Gastrocnemius medialis (tissue), 4 donors: Measurements from ENCODE around the gene NDUFA12. TPM values are rescaled to one million over a fixed set of nuclear protein-coding genes. Genes with fewer than 3 reads are reported as not detected.

Experiments used
- ATAC-seq, 2 donors: fragments of 150-250 bp; one replicate each; pipeline ENCODE4 v1.9.1; 2016
- DNase-seq, 2 donors: peaks; one replicate each; pipeline ENCODE4 v3.0.0-alpha.2; 2019
- H3K27ac ChIP-seq, 4 donors: fragments of 200-600 bp; sonication (generic); 1 replicate in 1 of 4; 2 replicates in 3 of 4; pipeline ENCODE4 v1.5.1; 2016 to 2018; ENCODE audit warnings: mild to moderate bottlenecking in 2 of 4, moderate library complexity in 1 of 4
- H3K27me3 ChIP-seq, 3 donors: fragments of 200-600 bp; sonication (generic) in 2 of 3; 1 replicate in 1 of 3; 2 replicates in 2 of 3; pipeline versions ENCODE4 v1.5.1 to v1.6.0; 2016 to 2019; ENCODE audit warnings: mild to moderate bottlenecking in 1 of 3, moderate library complexity in 1 of 3
- H3K36me3 ChIP-seq, 2 donors: fragments of 200-600 bp; sonication (generic) in 1 of 2; one replicate each; pipeline ENCODE4 v1.5.1; 2017 to 2018
- H3K4me1 ChIP-seq, 2 donors: fragments of 200-600 bp; sonication (generic) in 1 of 2; one replicate each; pipeline ENCODE4 v1.5.1; 2016 to 2017; ENCODE audit warnings: mild to moderate bottlenecking in 2 of 2
- H3K4me3 ChIP-seq, 4 donors: fragments of 200-600 bp; sonication (generic) in 3 of 4; 1 replicate in 1 of 4; 2 replicates in 3 of 4; pipeline ENCODE4 v1.5.1; 2016 to 2019; ENCODE audit warnings: mild to moderate bottlenecking in 2 of 4
- H3K9me3 ChIP-seq, 3 donors: fragments of 200-600 bp; sonication (generic) in 2 of 3; 1 replicate in 1 of 3; 2 replicates in 2 of 3; pipeline ENCODE4 v1.5.1; 2016 to 2019
- POLR2A ChIP-seq, 2 donors: fragments of 450-650 bp; IDR thresholded peaks; one replicate each; pipeline ENCODE4 v1.6.1; 2017; ENCODE audit warnings: antibody characterized with exemption in 2 of 2, mild to moderate bottlenecking in 2 of 2, moderate library complexity in 2 of 2
- in situ Hi-C, 4 donors: fragments of 200-750 bp; cut with MboI; loops; one replicate each; pipeline versions ENCODE4 v1.15.0 to v1.8.0; 2017; ENCODE audit warnings: low sequenced_read_pairs in 4 of 4
- intact Hi-C: fragments of 100-400 bp; cut with DNase I; formaldehyde crosslinking; loops from one replicate; pipeline ENCODE4 v1.15.1; 2023; ENCODE audit warnings: low total_unique reads
- total RNA-seq, 4 donors: library from RNA; depleted of rRNA; stranded (reverse); fragments of >200 nt; gene quantifications; one replicate each; pipeline versions ENCODE4 v1.1.0 to v1.2.3, GENCODE V29; 2016
- TF ChIP-seq, protein P1 (sequence below), 5 experiments: fragments of 450-650 bp in 3 of 5; fragments of 200-600 bp in 2 of 5; sonication (generic) in 2 of 5; IDR thresholded peaks in 4 of 5; conservative IDR thresholded peaks in 1 of 5; 1 replicate in 4 of 5; 2 replicates in 1 of 5; pipeline ENCODE4 v1.5.1; 2016 to 2019; ENCODE audit warnings: antibody characterized with exemption in 5 of 5, mild to moderate bottlenecking in 3 of 5, moderate library complexity in 3 of 5

NDUFA12 gene
- total RNA-seq, 4 donors from 2014 or later = 225 to 382 (median 356) TPM

DNA sequence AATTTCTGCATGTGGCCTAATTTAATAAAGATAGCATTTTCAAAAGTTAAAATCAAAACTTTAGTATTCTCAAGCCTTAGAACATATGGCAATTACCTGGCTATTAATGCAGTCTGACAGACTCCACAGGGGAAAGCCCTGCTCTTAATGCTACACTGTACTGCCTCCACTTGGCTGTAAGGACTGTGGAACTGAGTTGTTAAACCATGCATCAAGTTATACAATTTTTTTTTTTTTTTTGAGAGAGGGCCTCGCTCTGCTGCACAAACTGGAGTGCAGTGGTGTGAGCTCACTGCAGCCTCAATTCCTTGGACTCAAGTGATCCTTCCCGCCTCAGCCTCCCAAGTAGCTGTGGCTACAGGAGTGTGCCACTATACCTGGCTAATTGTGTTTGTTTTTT, 19.0 kb upstream of the NDUFA12 start:
- Histone ChIP-seq H3K4me1 (no peaks in the 10 kb centered on the region), H3K27me3 (no peaks in the 10 kb centered on the region), H3K9me3 (no peaks in the 10 kb centered on the region), H3K4me3 (no peak overlapping the region), H3K36me3 (peaks cover 0 to 31% of the 10 kb centered on the region in 2 donors), H3K27ac (no peak overlapping the region)
- intact Hi-C loops (no loop called here), in situ Hi-C loops (no loop called here)
- DNase-seq (no peak), ATAC-seq (no peak)
- TF ChIP-seq, protein P1, sequence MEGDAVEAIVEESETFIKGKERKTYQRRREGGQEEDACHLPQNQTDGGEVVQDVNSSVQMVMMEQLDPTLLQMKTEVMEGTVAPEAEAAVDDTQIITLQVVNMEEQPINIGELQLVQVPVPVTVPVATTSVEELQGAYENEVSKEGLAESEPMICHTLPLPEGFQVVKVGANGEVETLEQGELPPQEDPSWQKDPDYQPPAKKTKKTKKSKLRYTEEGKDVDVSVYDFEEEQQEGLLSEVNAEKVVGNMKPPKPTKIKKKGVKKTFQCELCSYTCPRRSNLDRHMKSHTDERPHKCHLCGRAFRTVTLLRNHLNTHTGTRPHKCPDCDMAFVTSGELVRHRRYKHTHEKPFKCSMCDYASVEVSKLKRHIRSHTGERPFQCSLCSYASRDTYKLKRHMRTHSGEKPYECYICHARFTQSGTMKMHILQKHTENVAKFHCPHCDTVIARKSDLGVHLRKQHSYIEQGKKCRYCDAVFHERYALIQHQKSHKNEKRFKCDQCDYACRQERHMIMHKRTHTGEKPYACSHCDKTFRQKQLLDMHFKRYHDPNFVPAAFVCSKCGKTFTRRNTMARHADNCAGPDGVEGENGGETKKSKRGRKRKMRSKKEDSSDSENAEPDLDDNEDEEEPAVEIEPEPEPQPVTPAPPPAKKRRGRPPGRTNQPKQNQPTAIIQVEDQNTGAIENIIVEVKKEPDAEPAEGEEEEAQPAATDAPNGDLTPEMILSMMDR (IDR thresholded peaks at IDR 0.05 in 4 of 5, conservative IDR thresholded peaks at IDR 0.05 in 1 of 5) = no peak
- no peak for TF ChIP-seq POLR2A (IDR thresholded peaks at IDR 0.05)

DNA sequence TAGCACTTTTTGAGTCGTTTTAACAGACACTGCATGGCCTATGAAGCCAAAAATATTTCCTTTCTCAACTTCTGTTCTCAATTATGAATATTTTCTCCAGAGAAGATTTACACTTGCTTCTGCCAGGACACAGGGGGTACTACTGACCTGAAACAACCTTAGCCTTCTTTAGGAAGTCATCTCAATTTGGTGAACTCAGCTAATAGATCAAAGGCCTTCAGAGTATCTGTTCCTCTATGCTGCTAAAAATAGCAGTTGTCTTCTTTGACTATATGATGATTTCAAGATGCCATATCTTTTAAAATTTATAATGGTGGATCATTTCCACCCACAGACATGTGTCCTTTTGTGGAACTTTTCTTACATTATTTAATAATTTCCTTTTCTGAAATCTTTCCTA, 14.0 kb upstream of the NDUFA12 start:
- in situ Hi-C loops = no loop called here
- H3K27me3 ChIP-seq = no peaks in the 10 kb centered on the region
- ATAC-seq = no peak
- no peaks in the 10 kb centered on the region for H3K9me3 ChIP-seq
- H3K4me1 ChIP-seq = no peaks in the 10 kb centered on the region
- H3K4me3 ChIP-seq = no peak overlapping the region
- DNase-seq = no peak
- peaks cover 0 to 12% of the 10 kb centered on the region in 2 donors for H3K36me3 ChIP-seq
- no peak overlapping the region for H3K27ac ChIP-seq
- intact Hi-C loops = no loop called here
- TF ChIP-seq POLR2A (IDR thresholded peaks at IDR 0.05) = no peak
- TF ChIP-seq, protein P1 (IDR thresholded peaks at IDR 0.05 in 4 of 5, conservative IDR thresholded peaks at IDR 0.05 in 1 of 5) = no peak

DNA sequence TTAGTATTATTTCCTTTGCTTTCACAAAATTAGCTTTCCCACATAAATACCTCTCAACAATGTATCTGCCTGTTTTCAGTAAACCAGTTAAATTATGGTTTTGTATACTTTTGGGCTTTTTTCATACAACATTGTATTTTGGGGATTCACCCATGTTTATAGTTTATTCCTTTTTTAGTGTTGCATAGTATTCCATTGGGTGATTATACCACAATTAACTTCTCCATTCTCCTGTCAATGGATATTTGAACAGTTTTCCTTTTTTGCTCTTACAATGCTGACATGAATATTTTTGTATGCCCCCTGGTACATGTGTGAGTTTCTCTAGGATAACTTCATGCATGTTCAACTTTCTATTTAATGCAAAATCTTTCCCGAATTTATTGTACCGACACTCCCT, 12.6 kb upstream of the NDUFA12 start:
- no peak overlapping the region for H3K4me3 ChIP-seq
- TF ChIP-seq, protein P1 (IDR thresholded peaks at IDR 0.05 in 4 of 5, conservative IDR thresholded peaks at IDR 0.05 in 1 of 5) = no peak
- TF ChIP-seq POLR2A (IDR thresholded peaks at IDR 0.05) = no peak
- DNase-seq = no peak
- no peak overlapping the region for H3K27ac ChIP-seq
- intact Hi-C loops = no loop called here
- no peaks in the 10 kb centered on the region for H3K36me3 ChIP-seq
- in situ Hi-C loops = no loop called here
- no peaks in the 10 kb centered on the region for H3K4me1 ChIP-seq
- H3K27me3 ChIP-seq = no peaks in the 10 kb centered on the region
- no peaks in the 10 kb centered on the region for H3K9me3 ChIP-seq
- no peak for ATAC-seq

DNA sequence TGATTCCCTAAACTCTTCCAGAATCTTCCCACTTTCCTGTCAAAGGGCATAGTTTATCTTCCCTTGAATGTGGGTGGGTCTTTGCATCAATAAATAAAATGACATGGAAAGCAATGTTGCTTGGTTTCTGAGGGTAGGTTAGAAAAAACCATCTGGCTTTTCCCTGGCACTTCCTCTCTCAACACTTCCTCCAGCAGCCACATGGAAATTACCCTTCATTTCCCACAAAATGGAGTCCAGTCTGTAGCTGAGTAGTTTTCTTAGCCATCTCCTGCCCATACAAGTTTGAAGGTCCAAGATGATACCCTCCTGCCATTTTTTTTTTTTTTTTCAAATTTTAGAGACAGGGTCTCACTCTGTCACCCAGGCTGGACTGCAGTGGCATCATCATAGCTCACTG, 11.1 kb upstream of the NDUFA12 start:
- Histone ChIP-seq H3K27ac (no peak overlapping the region), H3K4me1 (no peaks in the 10 kb centered on the region), H3K27me3 (no peaks in the 10 kb centered on the region), H3K9me3 (no peaks in the 10 kb centered on the region), H3K36me3 (no peaks in the 10 kb centered on the region), H3K4me3 (no peak overlapping the region)
- in situ Hi-C loops = no loop called here
- no peak for TF ChIP-seq POLR2A (IDR thresholded peaks at IDR 0.05)
- TF ChIP-seq, protein P1 (IDR thresholded peaks at IDR 0.05 in 4 of 5, conservative IDR thresholded peaks at IDR 0.05 in 1 of 5) = no peak
- intact Hi-C loops = no loop called here
- no peak for ATAC-seq
- no peak for DNase-seq

DNA sequence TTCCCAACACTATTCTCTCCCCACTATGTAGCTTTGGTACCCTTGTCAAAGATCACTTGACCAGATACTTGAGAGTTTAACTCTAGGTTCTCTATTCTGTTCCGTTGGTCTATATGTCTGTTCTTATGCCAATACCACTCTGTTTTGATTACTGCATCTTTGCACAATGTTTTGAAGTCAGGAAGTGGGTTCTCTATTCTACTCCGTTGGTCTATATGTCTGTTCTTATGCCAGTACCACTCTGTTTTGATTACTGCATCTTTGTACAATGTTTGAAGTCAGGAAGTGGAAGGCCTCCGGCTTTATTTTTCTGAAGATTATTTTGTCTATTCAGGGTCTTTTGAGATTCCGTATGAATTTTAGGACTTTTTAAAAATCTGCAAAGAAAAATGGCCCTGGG, 2.7 kb upstream of the NDUFA12 start:
- in situ Hi-C loops (no loop called here), intact Hi-C loops (loop anchor here (10.0 kb wide), 1 partner anchor 461 kb away; no protein-coding TSS in a partner anchor)
- no peak for TF ChIP-seq POLR2A (IDR thresholded peaks at IDR 0.05)
- TF ChIP-seq, protein P1 (IDR thresholded peaks at IDR 0.05 in 4 of 5, conservative IDR thresholded peaks at IDR 0.05 in 1 of 5) = no peak
- peaks cover 0 to 9% (median 0%) of the 10 kb centered on the region in 3 donors for H3K9me3 ChIP-seq
- H3K36me3 ChIP-seq = peaks cover 0 to 7% of the 10 kb centered on the region in 2 donors
- H3K4me3 ChIP-seq = no peak overlapping the region
- H3K4me1 ChIP-seq = peaks cover 10 to 11% of the 10 kb centered on the region in 2 donors
- no peak overlapping the region for H3K27ac ChIP-seq
- no peak for DNase-seq
- no peak for ATAC-seq
- no peaks in the 10 kb centered on the region for H3K27me3 ChIP-seq
